HL-60 (cell line): Measurements from ENCODE around the gene PREB.

Experiments used
- DNase-seq, 2 experiments: peaks; one replicate each; pipeline ENCODE4 v3.0.0-alpha.2; 2010 to 2020; ENCODE audit warnings: low read depth in 1 of 2, low spot score in 1 of 2
- H3K27ac ChIP-seq: fragments of 250-450 bp; sonication (Bioruptor Pico); replicated peaks from 2 replicates; pipeline ENCODE4 v1.5.1; 2020; ENCODE audit warnings: mild to moderate bottlenecking, moderate library complexity
- H3K27me3 ChIP-seq: fragments of 250-450 bp; sonication (Bioruptor Pico); 2 replicates; pipeline ENCODE4 v1.5.1; 2021; ENCODE audit warnings: mild to moderate bottlenecking, moderate library complexity; ENCODE audit not compliant: insufficient read depth, poor library complexity, severe bottlenecking
- H3K4me3 ChIP-seq: replicated peaks from 2 replicates; pipeline ENCODE4 v1.5.1; 2011; ENCODE audit warnings: mild to moderate bottlenecking, control low read depth, low read length; ENCODE audit not compliant: insufficient read depth
- CTCF ChIP-seq: IDR thresholded peaks from one replicate; pipeline ENCODE4 v1.5.1; 2011; ENCODE audit warnings: low read length, control low read depth, inconsistent platforms; ENCODE audit not compliant: insufficient read depth
- GABPA ChIP-seq: IDR thresholded peaks from 2 replicates; pipeline ENCODE4 v1.6.1; 2012; ENCODE audit warnings: low read depth
- POLR2AphosphoS5 ChIP-seq: IDR thresholded peaks from 2 replicates; pipeline ENCODE4 v1.6.1; 2012; ENCODE audit warnings: low read depth
- REST ChIP-seq: IDR thresholded peaks from 2 replicates; pipeline ENCODE4 v1.6.1; 2012; ENCODE audit warnings: low read depth; ENCODE audit not compliant: insufficient replicate concordance
- SPI1 ChIP-seq: IDR thresholded peaks from 2 replicates; pipeline ENCODE4 v1.6.1; 2012; ENCODE audit warnings: low read depth, mild to moderate bottlenecking, borderline replicate concordance

The PREB gene

GRCh38 chr2:27134781-27135477 is 493 bp upstream of the PREB start:
- no peak for TF ChIP-seq REST
- peak overlapping the region; percentile 71 for H3K27ac ChIP-seq
- H3K27me3 ChIP-seq, result no peaks in the 10 kb centered on the region
- no peak for DNase-seq
- peak overlapping the region; percentile 10 for H3K4me3 ChIP-seq

DNA sequence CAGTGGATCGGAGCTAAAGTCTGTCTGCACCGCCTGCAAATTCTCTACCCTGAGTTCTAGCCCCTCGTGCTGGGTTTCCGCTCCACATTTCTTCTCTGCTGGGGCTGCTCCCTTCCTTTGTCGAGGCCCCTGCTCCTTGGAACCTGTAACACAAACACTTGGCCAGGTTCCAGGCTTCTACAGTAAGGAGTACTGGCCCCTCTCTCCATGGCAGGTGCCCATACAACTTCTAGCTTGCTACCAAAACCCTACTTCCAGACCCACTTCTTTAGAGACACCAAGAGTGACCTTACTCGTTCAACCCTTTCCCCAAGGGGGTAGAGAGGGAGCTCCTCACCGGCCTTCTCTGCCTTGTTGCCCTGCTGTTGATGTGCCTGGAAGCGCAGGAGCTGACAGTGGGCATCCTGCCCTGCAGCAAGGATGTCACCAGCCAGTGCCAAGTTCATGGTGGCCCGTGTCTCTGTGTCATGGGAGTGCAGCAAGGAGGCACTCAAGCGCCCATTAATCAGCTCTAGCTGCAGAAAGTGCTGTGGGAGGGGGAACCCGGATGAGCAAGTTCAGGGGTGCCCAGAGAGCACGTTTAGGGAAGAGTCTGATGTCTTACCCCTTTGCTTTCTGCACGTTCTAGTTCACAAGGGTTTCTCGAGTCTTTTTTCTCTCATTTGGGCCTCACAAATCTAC is 1.1 kb downstream of the PREB start:
- no peak for DNase-seq
- Histone ChIP-seq H3K27me3 (no peaks in the 10 kb centered on the region), H3K27ac (peak overlapping the region; percentile 71), H3K4me3 (peak overlapping the region; percentile 95)
- TF ChIP-seq REST (no peak), SPI1 (no peak), GABPA (no peak), CTCF (no peak)

- no peak for DNase-seq
- no peaks in the 10 kb centered on the region for H3K27me3 ChIP-seq
- H3K4me3 ChIP-seq, result no peak overlapping the region
- TF ChIP-seq SPI1 (no peak), CTCF (no peak)
- no peak overlapping the region for H3K27ac ChIP-seq
These were observed 3.0 kb downstream of the PREB start for GRCh38 chr2:27131429-27131828.

GRCh38 chr2:27130396-27130795 is 4.0 kb downstream of the PREB start:
- no peak for DNase-seq
- Histone ChIP-seq H3K27ac (no peak overlapping the region), H3K27me3 (no peaks in the 10 kb centered on the region), H3K4me3 (no peak overlapping the region)
- no peak for TF ChIP-seq REST
- no peak for TF ChIP-seq POLR2AphosphoS5
- no peak for TF ChIP-seq SPI1
- TF ChIP-seq GABPA, result no peak
- TF ChIP-seq CTCF, result no peak
